ENCODE data around the gene SH2D6. TPM values are rescaled to one million over a fixed set of nuclear protein-coding genes. Genes with fewer than 3 reads are reported as not detected.
A peak's percentile ranks its signal among the peaks of the same experiment; 100 is the strongest.

Gene SH2D6
- total and polyA plus RNA-seq, 9 of the 15 experiments (the other 6 are each of a cell fraction or from before 2014, with no cell fraction given) = 0.07 to 0.76 (median 0.33) TPM; not detected in 2

DNA sequence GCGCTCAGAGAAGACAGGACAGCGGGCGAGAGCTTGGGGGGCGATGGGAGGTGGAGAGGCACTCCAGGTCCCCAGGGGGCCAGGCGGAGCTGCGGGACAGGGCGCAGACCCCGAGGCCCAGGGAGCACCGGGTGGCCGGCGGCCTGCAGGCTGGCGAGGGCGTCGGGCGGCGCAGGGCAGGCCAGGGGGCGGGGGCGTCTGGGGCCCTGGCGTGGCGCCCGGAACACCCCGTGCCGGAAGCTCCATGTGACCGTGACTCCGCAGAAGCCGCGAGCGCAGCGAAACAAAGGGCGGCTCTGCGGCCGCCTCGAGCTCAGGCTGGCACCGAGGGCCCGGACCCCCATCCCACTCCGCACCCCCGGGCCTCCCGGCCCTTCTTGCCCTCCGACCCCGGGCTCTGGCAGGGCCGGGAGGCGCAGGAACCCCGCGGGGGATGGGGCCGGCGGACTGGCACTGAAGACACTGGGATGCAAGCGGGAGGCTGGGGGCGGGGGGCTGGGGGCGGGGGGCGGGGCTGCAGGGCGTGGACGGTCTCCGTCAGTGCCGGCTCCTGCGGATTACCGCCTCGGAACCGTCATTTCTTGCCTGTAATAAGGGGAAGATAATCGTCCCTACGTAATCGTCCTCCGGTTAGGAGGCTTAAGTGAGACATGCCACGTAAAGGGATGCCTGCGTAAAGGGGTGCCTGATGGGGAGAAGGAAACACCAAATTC lies 19.1 kb downstream of the SH2D6 start (continued):
- TF ChIP-seq ZBTB40 (IDR thresholded peaks at IDR 0.05) (no peak), ZBTB40 (CRISPR knock-in tag; IDR thresholded peaks at IDR 0.05) (no peak), ZBTB17 (CRISPR knock-in tag; IDR thresholded peaks at IDR 0.05) (no peak), IRF1 (CRISPR knock-in tag; IDR thresholded peaks at IDR 0.05; ENCODE audit: borderline replicate concordance) (no peak), RB1 (IDR thresholded peaks at IDR 0.05; ENCODE audit: low read depth) (peak; percentile 58), CGGBP1 (CRISPR knock-in tag; IDR thresholded peaks at IDR 0.05) (no peak), ETV1 (tag; conservative IDR thresholded peaks at IDR 0.05; ENCODE audit: low read depth) (no peak), ZNF778 (CRISPR knock-in tag; IDR thresholded peaks at IDR 0.05) (no peak), RAD51 (IDR thresholded peaks at IDR 0.05; ENCODE audit: borderline replicate concordance, low read depth) (no peak), ZNF143 (CRISPR knock-in tag; IDR thresholded peaks at IDR 0.05) (no peak), ZNF217 (CRISPR knock-in tag; IDR thresholded peaks at IDR 0.05) (no peak), ZNF146 (CRISPR knock-in tag; IDR thresholded peaks at IDR 0.05; ENCODE audit: unreplicated experiment) (no peak), ZNF699 (CRISPR knock-in tag; IDR thresholded peaks at IDR 0.05; ENCODE audit: insufficient replicate concordance) (no peak)
- TF ChIP-seq, protein P1, sequence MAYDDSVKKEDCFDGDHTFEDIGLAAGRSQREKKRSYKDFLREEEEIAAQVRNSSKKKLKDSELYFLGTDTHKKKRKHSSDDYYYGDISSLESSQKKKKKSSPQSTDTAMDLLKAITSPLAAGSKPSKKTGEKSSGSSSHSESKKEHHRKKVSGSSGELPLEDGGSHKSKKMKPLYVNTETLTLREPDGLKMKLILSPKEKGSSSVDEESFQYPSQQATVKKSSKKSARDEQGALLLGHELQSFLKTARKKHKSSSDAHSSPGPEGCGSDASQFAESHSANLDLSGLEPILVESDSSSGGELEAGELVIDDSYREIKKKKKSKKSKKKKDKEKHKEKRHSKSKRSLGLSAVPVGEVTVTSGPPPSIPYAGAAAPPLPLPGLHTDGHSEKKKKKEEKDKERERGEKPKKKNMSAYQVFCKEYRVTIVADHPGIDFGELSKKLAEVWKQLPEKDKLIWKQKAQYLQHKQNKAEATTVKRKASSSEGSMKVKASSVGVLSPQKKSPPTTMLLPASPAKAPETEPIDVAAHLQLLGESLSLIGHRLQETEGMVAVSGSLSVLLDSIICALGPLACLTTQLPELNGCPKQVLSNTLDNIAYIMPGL (CRISPR knock-in tag; IDR thresholded peaks at IDR 0.05) = no peak
- TF ChIP-seq, protein P2, sequence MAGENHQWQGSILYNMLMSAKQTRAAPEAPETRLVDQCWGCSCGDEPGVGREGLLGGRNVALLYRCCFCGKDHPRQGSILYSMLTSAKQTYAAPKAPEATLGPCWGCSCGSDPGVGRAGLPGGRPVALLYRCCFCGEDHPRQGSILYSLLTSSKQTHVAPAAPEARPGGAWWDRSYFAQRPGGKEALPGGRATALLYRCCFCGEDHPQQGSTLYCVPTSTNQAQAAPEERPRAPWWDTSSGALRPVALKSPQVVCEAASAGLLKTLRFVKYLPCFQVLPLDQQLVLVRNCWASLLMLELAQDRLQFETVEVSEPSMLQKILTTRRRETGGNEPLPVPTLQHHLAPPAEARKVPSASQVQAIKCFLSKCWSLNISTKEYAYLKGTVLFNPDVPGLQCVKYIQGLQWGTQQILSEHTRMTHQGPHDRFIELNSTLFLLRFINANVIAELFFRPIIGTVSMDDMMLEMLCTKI (IDR thresholded peaks at IDR 0.05; ENCODE audit: partially characterized antibody) = no peak

Measured in K562 (cell line).